HG02885 (cell line): ENCODE measurements around the gene COBLL1.

Source experiments
- ATAC-seq: cut with Tn5 transposase; IDR thresholded peaks from one replicate; pipeline ENCODE4 v1.9.1; 2021; ENCODE audit warnings: mild to moderate bottlenecking; ENCODE audit not compliant: unreplicated experiment, poor library complexity

The COBLL1 gene

GRCh38 chr2:164794016-164794415 is 47.6 kb downstream of the COBLL1 start:
- ATAC-seq = no peak

GRCh38 chr2:164793529-164793928 is 48.1 kb downstream of the COBLL1 start:
- ATAC-seq = no peak

GRCh38 chr2:164792316-164793170 is 49.1 kb downstream of the COBLL1 start:
- ATAC-seq = no peak

GRCh38 chr2:164789968-164790367 is 51.7 kb downstream of the COBLL1 start:
- ATAC-seq = no peak

- no peak for ATAC-seq
Measured at GRCh38 chr2:164786787-164787186, 54.8 kb downstream of the COBLL1 start.

- ATAC-seq = no peak
Measured at GRCh38 chr2:164785457-164785856, 56.2 kb downstream of the COBLL1 start.

- no peak for ATAC-seq
Measured at GRCh38 chr2:164784376-164784775, 57.2 kb downstream of the COBLL1 start.

- ATAC-seq = no peak
Measured at GRCh38 chr2:164782323-164782722, 59.3 kb downstream of the COBLL1 start.

- no peak for ATAC-seq
Measured at GRCh38 chr2:164781394-164781793, 60.2 kb downstream of the COBLL1 start.

GRCh38 chr2:164780611-164781178 is 60.9 kb downstream of the COBLL1 start:
- no peak for ATAC-seq

- no peak for ATAC-seq
Measured at GRCh38 chr2:164779383-164780057, 62.1 kb downstream of the COBLL1 start.

GRCh38 chr2:164778723-164779122 is 62.9 kb downstream of the COBLL1 start:
- ATAC-seq = no peak

- ATAC-seq = no peak
Measured at GRCh38 chr2:164777847-164778461, 63.7 kb downstream of the COBLL1 start.

- ATAC-seq = no peak
Measured at GRCh38 chr2:164773635-164774034, 68.0 kb downstream of the COBLL1 start.

GRCh38 chr2:164773091-164773490 is 68.5 kb downstream of the COBLL1 start:
- no peak for ATAC-seq

- ATAC-seq = no peak
Measured at GRCh38 chr2:164771897-164772296, 69.7 kb downstream of the COBLL1 start.

- ATAC-seq = no peak
Measured at GRCh38 chr2:164770421-164770916, 71.2 kb downstream of the COBLL1 start.

- no peak for ATAC-seq
Measured at GRCh38 chr2:164766954-164767320, 74.7 kb downstream of the COBLL1 start.

GRCh38 chr2:164766216-164766953 is 75.2 kb downstream of the COBLL1 start:
- ATAC-seq = no peak

GRCh38 chr2:164764996-164765395 is 76.6 kb downstream of the COBLL1 start:
- ATAC-seq = no peak
